ENCODE data around the gene SLC28A2.

GRCh38 chr15:45304711-45305110 lies 52.7 kb downstream of the SLC28A2 start:
- TF ChIP-seq FOXK2 (IDR thresholded peaks at IDR 0.05): no peak
- no peak for TF ChIP-seq SP1 (IDR thresholded peaks at IDR 0.05)
- no peak for TF ChIP-seq FOXM1 (IDR thresholded peaks at IDR 0.05; ENCODE audit: borderline replicate concordance)
- no peak for TF ChIP-seq L3MBTL2 (conservative IDR thresholded peaks at IDR 0.05)
- no peak for TF ChIP-seq SUZ12 (IDR thresholded peaks at IDR 0.05)
- TF ChIP-seq PKNOX1 (IDR thresholded peaks at IDR 0.05): no peak
- no peak for TF ChIP-seq TARDBP (IDR thresholded peaks at IDR 0.05)
- TF ChIP-seq BHLHE40 (IDR thresholded peaks at IDR 0.05; ENCODE audit: borderline replicate concordance): no peak
- no peak for TF ChIP-seq FOXA1 (IDR thresholded peaks at IDR 0.05)
- TF ChIP-seq ZNF384 (IDR thresholded peaks at IDR 0.05): no peak
- no peak for TF ChIP-seq HDGF (IDR thresholded peaks at IDR 0.05; ENCODE audit: borderline replicate concordance)
- no peak for TF ChIP-seq CTBP1 (IDR thresholded peaks at IDR 0.05; ENCODE audit: borderline replicate concordance)
- no peak for TF ChIP-seq ARNT (IDR thresholded peaks at IDR 0.05)
- TF ChIP-seq ELF4 (IDR thresholded peaks at IDR 0.05): no peak
